ENCODE measurements around the gene TMEM182.

The TMEM182 gene

DNA sequence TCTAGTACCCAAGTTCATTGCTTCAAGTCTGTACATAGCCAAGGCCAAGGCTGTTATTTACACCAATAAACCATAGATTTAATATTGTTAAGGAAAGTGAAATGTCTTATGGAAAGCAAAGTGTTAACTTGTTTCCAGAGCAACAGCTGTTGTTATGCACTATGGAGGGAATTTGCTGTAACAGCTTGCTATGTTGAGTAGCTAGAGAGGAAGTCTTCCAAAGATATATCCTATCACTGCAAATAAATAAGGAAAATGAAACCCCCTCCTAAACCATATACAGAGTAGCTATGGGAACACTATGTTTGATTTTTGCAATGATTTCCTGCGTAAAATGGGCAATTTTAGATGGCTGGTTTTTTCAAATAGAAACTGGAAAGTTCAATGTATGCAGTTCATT is 21.1 kb downstream of the TMEM182 start:
- POLR2A ChIA-PET = no interaction called here
- CTCF ChIA-PET = interaction anchor here (0.8 to 3.1 kb wide), 6 partner anchors 9 to 33 kb away, joined by 3 to 13 read pairs (median 6); no protein-coding TSS in a partner anchor
- TF ChIP-seq, protein P1, sequence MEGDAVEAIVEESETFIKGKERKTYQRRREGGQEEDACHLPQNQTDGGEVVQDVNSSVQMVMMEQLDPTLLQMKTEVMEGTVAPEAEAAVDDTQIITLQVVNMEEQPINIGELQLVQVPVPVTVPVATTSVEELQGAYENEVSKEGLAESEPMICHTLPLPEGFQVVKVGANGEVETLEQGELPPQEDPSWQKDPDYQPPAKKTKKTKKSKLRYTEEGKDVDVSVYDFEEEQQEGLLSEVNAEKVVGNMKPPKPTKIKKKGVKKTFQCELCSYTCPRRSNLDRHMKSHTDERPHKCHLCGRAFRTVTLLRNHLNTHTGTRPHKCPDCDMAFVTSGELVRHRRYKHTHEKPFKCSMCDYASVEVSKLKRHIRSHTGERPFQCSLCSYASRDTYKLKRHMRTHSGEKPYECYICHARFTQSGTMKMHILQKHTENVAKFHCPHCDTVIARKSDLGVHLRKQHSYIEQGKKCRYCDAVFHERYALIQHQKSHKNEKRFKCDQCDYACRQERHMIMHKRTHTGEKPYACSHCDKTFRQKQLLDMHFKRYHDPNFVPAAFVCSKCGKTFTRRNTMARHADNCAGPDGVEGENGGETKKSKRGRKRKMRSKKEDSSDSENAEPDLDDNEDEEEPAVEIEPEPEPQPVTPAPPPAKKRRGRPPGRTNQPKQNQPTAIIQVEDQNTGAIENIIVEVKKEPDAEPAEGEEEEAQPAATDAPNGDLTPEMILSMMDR (IDR thresholded peaks at IDR 0.05; ENCODE audit: control extremely low read depth, extremely low read depth, low read depth, missing control alignments) = no peak
- DNase-seq (ENCODE audit: extremely low spot score) = no peak

DNA sequence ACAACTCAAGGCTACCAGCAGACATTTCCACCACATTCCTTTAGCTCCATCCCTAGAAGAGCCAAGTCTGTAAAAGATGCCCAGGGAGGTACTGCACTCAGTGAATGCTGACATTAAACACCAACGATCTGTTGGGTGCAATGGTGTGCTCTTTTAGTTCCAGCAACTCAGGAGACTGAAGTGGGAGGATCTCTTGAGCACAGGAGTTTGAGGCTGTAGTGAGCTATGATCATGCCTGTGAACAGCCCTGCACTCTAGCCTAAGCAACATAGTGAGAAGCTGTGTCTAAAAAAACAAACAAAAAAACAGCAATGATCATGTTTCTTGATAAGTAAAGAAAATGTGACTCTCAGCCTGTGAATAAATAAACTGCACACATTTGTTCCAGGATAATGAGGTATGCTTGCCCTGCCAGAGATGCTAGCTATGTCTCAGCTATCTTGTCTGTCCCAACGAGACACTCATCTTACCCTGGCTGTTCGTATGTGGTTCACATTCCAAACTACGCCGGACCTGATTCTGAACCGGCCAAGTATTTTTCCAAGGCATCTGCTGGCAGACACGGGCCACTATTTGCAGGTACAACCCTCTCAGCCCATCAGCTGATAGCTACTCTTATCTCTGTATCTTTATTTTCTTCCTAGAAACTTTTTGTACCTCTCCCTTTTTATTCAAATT is 21.8 kb downstream of the TMEM182 start:
- TF ChIP-seq, protein P1 (IDR thresholded peaks at IDR 0.05; ENCODE audit: control extremely low read depth, extremely low read depth, low read depth, missing control alignments) = no peak
- DNase-seq (ENCODE audit: extremely low spot score) = no peak
- CTCF ChIA-PET = interaction anchor here (1.0 to 3.1 kb wide), 7 partner anchors 11 to 33 kb away, joined by 3 to 13 read pairs (median 6); no protein-coding TSS in a partner anchor
- POLR2A ChIA-PET = no interaction called here

DNA sequence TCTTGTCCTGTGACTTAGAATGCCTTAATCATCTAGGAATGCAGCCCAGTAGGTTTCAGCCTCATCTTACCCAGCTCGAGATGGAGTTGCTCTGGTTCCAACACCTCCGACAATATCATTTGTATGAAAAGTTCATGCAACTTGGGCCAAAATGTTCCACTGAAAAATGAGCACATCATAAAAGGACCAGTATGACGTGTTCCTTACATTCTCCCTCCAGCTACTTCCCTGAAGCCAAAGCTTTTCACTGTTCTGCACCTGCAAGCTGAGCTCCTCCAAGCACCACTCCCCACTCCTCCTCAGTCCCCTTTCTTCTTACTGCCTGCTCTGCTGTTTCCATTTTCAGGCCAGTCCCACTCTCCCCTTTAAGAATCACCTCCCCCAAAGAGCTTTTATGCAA is 23.1 kb downstream of the TMEM182 start:
- POLR2A ChIA-PET = no interaction called here
- TF ChIP-seq, protein P1 (IDR thresholded peaks at IDR 0.05; ENCODE audit: control extremely low read depth, extremely low read depth, low read depth, missing control alignments) = no peak
- CTCF ChIA-PET = interaction anchor here (1.0 to 3.1 kb wide), 5 partner anchors 12 to 32 kb away, joined by 3 to 13 read pairs (median 7); no protein-coding TSS in a partner anchor
- DNase-seq (ENCODE audit: extremely low spot score) = no peak

DNA sequence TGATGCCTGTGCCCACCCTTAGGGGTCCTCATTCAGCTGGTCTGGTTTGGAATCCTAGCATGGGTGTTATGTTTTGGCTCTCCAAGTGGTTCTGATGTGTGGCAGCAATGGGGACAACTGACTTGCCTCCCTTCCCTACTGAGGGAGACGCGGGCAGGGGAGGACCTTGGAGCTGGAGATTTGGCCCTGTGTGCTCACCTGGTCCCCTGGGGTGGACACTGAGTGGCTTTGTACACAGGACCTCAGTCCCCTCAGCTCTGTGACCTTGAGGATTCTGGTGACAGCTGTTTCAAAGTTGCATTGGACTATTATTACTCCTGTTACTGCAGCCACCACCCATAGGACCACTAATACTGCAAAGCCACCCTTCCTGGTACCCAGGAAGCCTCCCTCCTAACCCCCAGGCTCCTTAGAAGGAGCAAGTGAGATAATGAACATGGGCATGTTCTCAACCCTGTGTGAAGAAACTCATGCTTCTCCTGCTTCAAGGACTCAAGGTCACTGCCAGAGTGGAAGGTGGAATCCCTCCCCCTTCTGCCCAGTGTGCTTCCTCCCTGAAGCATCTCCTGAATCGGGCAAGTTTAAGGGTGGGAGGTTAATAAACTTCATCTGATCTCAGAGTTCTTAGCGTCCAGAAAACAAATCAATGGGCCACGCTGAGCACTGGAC is 26.5 kb downstream of the TMEM182 start:
- ChIA-PET CTCF (interaction anchor here (1.1 to 1.2 kb wide), 2 partner anchors 34 to 315 kb away, joined by 4 to 6 read pairs; partner anchors contain the start of gene SLC9A4), POLR2A (no interaction called here)
- TF ChIP-seq, protein P1 (IDR thresholded peaks at IDR 0.05; ENCODE audit: control extremely low read depth, extremely low read depth, low read depth, missing control alignments) = no peak
- no peak for DNase-seq (ENCODE audit: extremely low spot score)

DNA sequence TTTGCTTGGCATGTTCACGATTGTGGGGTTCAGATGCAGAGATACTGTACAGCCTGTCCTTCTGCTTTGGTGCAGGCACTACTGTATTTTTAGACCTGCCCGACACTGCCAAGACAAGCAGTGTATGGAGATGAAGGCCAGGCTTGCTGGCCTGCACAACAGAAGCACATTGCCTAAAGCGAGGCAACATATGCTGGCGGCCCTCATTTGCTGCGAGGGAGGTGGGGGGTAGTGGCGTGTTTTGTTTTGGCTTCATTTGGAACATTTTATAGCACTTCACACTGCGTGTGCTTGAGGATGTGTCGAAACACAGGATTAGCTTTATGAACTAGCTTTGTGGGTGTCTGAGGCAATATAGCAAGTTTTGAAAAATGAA is 27.0 kb downstream of the TMEM182 start:
- DNase-seq (ENCODE audit: extremely low spot score) = no peak
- ChIA-PET CTCF (interaction anchor here (1.1 to 1.7 kb wide), 3 partner anchors 17 to 315 kb away, joined by 4 to 6 read pairs (median 6); partner anchors contain the start of gene SLC9A4), POLR2A (no interaction called here)
- TF ChIP-seq, protein P1 (IDR thresholded peaks at IDR 0.05; ENCODE audit: control extremely low read depth, extremely low read depth, low read depth, missing control alignments) = no peak

DNA sequence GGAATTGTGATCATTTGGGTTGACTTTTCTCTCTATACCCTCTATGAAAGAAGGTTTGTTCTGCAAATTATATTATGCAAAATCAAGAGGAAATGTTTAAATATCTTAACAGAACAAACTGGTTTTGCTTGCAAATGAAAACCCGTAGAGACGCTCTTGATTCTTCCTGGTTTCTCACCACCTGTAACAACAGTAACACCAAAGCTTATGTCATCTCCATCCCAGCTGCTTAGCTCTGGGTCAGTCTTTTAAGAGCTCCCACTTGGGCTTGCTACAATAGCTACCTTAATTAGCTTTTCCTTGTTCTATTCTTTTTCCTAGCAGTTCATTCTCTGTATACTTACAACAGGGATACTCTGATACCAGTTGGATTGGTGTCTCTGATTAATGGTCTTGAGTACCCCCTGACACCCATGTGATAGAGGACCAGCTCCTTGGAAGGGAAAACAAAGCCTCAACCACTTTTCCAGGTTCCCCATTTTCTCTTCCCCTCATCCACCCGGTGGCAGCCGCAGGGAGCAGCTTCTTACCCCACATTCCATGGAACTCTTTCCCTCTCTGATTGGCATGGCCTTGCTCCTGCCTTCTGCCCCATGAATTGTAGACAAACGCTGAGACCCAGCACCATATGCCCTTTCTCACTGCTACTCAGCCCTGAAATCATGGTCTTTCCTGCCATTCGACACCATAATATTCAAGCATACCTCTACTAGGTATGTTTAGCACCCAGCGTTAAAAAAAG is 27.7 kb downstream of the TMEM182 start:
- TF ChIP-seq, protein P1 (IDR thresholded peaks at IDR 0.05; ENCODE audit: control extremely low read depth, extremely low read depth, low read depth, missing control alignments) = no peak
- ChIA-PET POLR2A (no interaction called here), CTCF (interaction anchor here (1.1 to 1.7 kb wide), 3 partner anchors 16 to 316 kb away, joined by 3 to 6 read pairs (median 6); partner anchors contain the start of gene SLC9A4)
- no peak for DNase-seq (ENCODE audit: extremely low spot score)
